A549 (cell line): ENCODE measurements around the gene POU2F3. TPM values are rescaled to one million over a fixed set of nuclear protein-coding genes. Genes with fewer than 3 reads are reported as not detected.

Experiments
- ATAC-seq, 2 experiments: fragments of 200-7000 bp in 1 of 2; fragments of >200 bp in 1 of 2; cut with Nextera tagmentation in 1 of 2; cut with Tn5 transposase in 1 of 2; 3 replicates each; pipeline versions ENCODE4 v1.8.0 to v1.9.1; 2018 to 2020; ENCODE audit warnings: mild to moderate bottlenecking in 1 of 2, moderate library complexity in 1 of 2
- CTCF ChIA-PET: fragments of 300-600 bp; sonication (Branson Sonifier 250); formaldehyde crosslinking; extraction: SDS; loops from one replicate; lab custom pipeline; 2021; ENCODE audit warnings: antibody characterized with exemption, inconsistent platforms; lab: Yijun Ruan, JAX
- POLR2A ChIA-PET: fragments of 350-600 bp; formaldehyde crosslinking; extraction: SDS; loops from one replicate; lab custom pipeline; 2021; ENCODE audit warnings: antibody characterized with exemption, inconsistent platforms; lab: Yijun Ruan, JAX
- DNase-seq, 2 experiments: peaks; one replicate each; pipeline versions ENCODE4 v3.0.0 to v3.0.0-alpha.2; 2011 to 2016; ENCODE audit warnings: low read depth in 1 of 2, low spot score in 1 of 2
- FAIRE-seq: peaks from 2 replicates; lab custom pipeline; 2011; peaks lifted over from hg19 to GRCh38; lab: Jason Lieb, UNC
- H3K27ac ChIP-seq, 2 experiments: fragments of >200 bp; sonication (Bioruptor Twin); formaldehyde crosslinking; 3 replicates each; pipeline ENCODE4 v1.5.1; 2016 to 2017
- H3K4me1 ChIP-seq: fragments of >200 bp; sonication (Bioruptor Twin); formaldehyde crosslinking; 3 replicates; pipeline ENCODE4 v1.6.1; 2016
- H3K4me2 ChIP-seq: fragments of >200 bp; sonication (Bioruptor Twin); formaldehyde crosslinking; 3 replicates; pipeline ENCODE4 v1.6.1; 2016
- H3K4me3 ChIP-seq: fragments of >200 bp; sonication (Bioruptor Twin); formaldehyde crosslinking; 3 replicates; pipeline ENCODE4 v1.5.1; 2016
- H3K9me3 ChIP-seq: fragments of >200 bp; sonication (Bioruptor Twin); formaldehyde crosslinking; 3 replicates; pipeline ENCODE4 v1.6.1; 2016
- ATOH8 ChIP-seq: fragments of 250-450 bp; sonication (Bioruptor Pico); IDR thresholded peaks from 2 replicates; pipeline ENCODE4 v1.5.0; 2020; ENCODE audit warnings: low read depth, mild to moderate bottlenecking, moderate library complexity
- CEBPB ChIP-seq, 2 experiments: fragments of >200 bp in 1 of 2; sonication (Bioruptor Twin) in 1 of 2; formaldehyde crosslinking in 1 of 2; IDR thresholded peaks; 2 replicates each; pipeline ENCODE4 v1.6.1; 2012 to 2016
- EHMT2 ChIP-seq: fragments of 200-600 bp; sonication (generic); IDR thresholded peaks from 2 replicates; pipeline ENCODE4 v1.6.1; 2016; ENCODE audit warnings: antibody characterized with exemption, low read depth, mild to moderate bottlenecking, moderate library complexity
- FOSB ChIP-seq: fragments of 250-450 bp; sonication (Bioruptor Pico); IDR thresholded peaks from 2 replicates; pipeline ENCODE4 v1.5.0; 2020; ENCODE audit warnings: mild to moderate bottlenecking, moderate library complexity
- FOSL2 ChIP-seq, 2 experiments: fragments of 450-650 bp in 1 of 2; fragments of >200 bp in 1 of 2; sonication (Bioruptor Twin) in 1 of 2; formaldehyde crosslinking; IDR thresholded peaks; 2 replicates each; pipeline versions ENCODE4 v1.5.0 to v1.6.1; 2016 to 2020; ENCODE audit warnings: mild to moderate bottlenecking in 1 of 2, moderate library complexity in 1 of 2
- HES2 ChIP-seq: fragments of >200 bp; sonication (Bioruptor Twin); formaldehyde crosslinking; IDR thresholded peaks from 2 replicates; pipeline ENCODE4 v1.6.1; 2016
- HOXA7 ChIP-seq: fragments of 250-450 bp; sonication (Bioruptor Pico); IDR thresholded peaks from 2 replicates; pipeline ENCODE4 v1.5.0; 2020; ENCODE audit warnings: mild to moderate bottlenecking, moderate library complexity
- HOXB13 ChIP-seq: fragments of 250-450 bp; sonication (Bioruptor Pico); IDR thresholded peaks from 2 replicates; pipeline ENCODE4 v1.5.0; 2020; ENCODE audit warnings: low read depth, mild to moderate bottlenecking, moderate library complexity
- JUNB ChIP-seq: fragments of >200 bp; sonication (Bioruptor Twin); formaldehyde crosslinking; IDR thresholded peaks from 2 replicates; pipeline ENCODE4 v1.6.1; 2016
- POLR2AphosphoS2 ChIP-seq: conservative IDR thresholded peaks from 2 replicates; pipeline ENCODE4 v1.6.1; 2012; ENCODE audit warnings: low read length, improper control_type of control experiment, inconsistent platforms
- RAD21 ChIP-seq, 2 experiments: fragments of >200 bp in 1 of 2; sonication (Bioruptor Twin) in 1 of 2; formaldehyde crosslinking in 1 of 2; IDR thresholded peaks in 1 of 2; conservative IDR thresholded peaks in 1 of 2; 2 replicates in 1 of 2; 3 replicates in 1 of 2; pipeline ENCODE4 v1.6.1; 2012 to 2018; ENCODE audit warnings: inconsistent platforms in 1 of 2
- REST ChIP-seq: fragments of 200-600 bp; sonication (generic); IDR thresholded peaks from 2 replicates; pipeline ENCODE4 v1.6.1; 2016; ENCODE audit warnings: antibody characterized with exemption, mild to moderate bottlenecking, moderate library complexity
- USF2 ChIP-seq: fragments of 450-650 bp; IDR thresholded peaks from 2 replicates; pipeline ENCODE4 v1.6.1; 2014; ENCODE audit warnings: antibody characterized with exemption
- WGBS: methylation state at CpG from one replicate; pipeline ENCODE4 v1.1.6; 2017; ENCODE audit errors: missing lambda C conversion rate; 5-methylcytosine and 5-hydroxymethylcytosine counted together
- polyA plus RNA-seq, 4 experiments: library from polyadenylated mRNA; depleted of rRNA in 3 of 4; stranded (reverse); fragments of >200 nt; fragmentation: RNase III in 1 of 4; extraction: RNeasy Plus Mini Kit Qiagen cat#74134 plus additional on column Dnase treatment in 1 of 4; gene quantifications; 2 replicates in 3 of 4; 3 replicates in 1 of 4; pipeline ENCODE4 v1.2.3, GENCODE V29; 2011 to 2017

POU2F3 gene
- polyA plus RNA-seq, 2 of the 4 experiments (the other 2 are of a cell fraction), result not detected

- TF ChIP-seq RAD21 (conservative IDR thresholded peaks at IDR 0.05 in 1 of 2, IDR thresholded peaks at IDR 0.05 in 1 of 2) (no peak), ATOH8 (CRISPR knock-in tag) (no peak), FOSL2 (IDR thresholded peaks at IDR 0.05) (no peak), FOSL2 (CRISPR knock-in tag; IDR thresholded peaks at IDR 0.05) (no peak), EHMT2 (no peak), USF2 (no peak), HES2 (no peak), JUNB (no peak), FOSB (no peak), POLR2AphosphoS2 (no peak), CEBPB (IDR thresholded peaks at IDR 0.05) (no peak), HOXA7 (CRISPR knock-in tag) (no peak), REST (no peak), HOXB13 (no peak)
- 58% methylated on average over 4 of the region's 4 CpGs for WGBS
- Histone ChIP-seq H3K4me3 (no peak overlapping the region), H3K27ac (no peak overlapping the region), H3K4me1 (no peaks in the 10 kb centered on the region), H3K4me2 (no peak overlapping the region), H3K9me3 (no peaks in the 10 kb centered on the region)
- ATAC-seq (no peak), DNase-seq (no peak), FAIRE-seq (no peak)
- POLR2A ChIA-PET, result no interaction called here
- CTCF ChIA-PET, result no interaction called here
These were observed 45.3 kb downstream of the POU2F3 start for GRCh38 chr11:120285256-120285655.

GRCh38 chr11:120288021-120288420 is 48.1 kb downstream of the POU2F3 start:
- POLR2A ChIA-PET, result no interaction called here
- Histone ChIP-seq H3K4me3 (no peak overlapping the region), H3K27ac (no peak overlapping the region), H3K9me3 (no peaks in the 10 kb centered on the region), H3K4me1 (no peaks in the 10 kb centered on the region), H3K4me2 (no peak overlapping the region)
- ATAC-seq (no peak), FAIRE-seq (no peak), DNase-seq (no peak)
- whole genome bisulfite sequencing, result 7% methylated on average over 2 of the region's 2 CpGs
- CTCF ChIA-PET, result interaction anchor here (0.6 to 6.0 kb wide), 5 partner anchors 10 to 117 kb away, joined by 3 to 38 read pairs (median 4); no protein-coding TSS in a partner anchor
- no peak for TF ChIP-seq FOSB

- FAIRE-seq, result no peak
- Histone ChIP-seq H3K27ac (no peak overlapping the region), H3K4me1 (no peaks in the 10 kb centered on the region), H3K4me3 (no peak overlapping the region), H3K4me2 (no peak overlapping the region), H3K9me3 (no peaks in the 10 kb centered on the region)
- 58% methylated on average over 9 of the region's 9 CpGs for WGBS
- ChIA-PET CTCF (interaction anchor here (1.7 to 6.0 kb wide), 3 partner anchors 10 to 55 kb away, joined by 4 to 38 read pairs (median 12); no protein-coding TSS in a partner anchor), POLR2A (no interaction called here)
- no peak for DNase-seq
- no peak for ATAC-seq
- TF ChIP-seq USF2, result no peak
These were observed 49.5 kb downstream of the POU2F3 start for GRCh38 chr11:120289426-120289825.
